Right lobe of liver (tissue), 6 donors: ENCODE measurements around the gene EIF3B. TPM values are rescaled to one million over a fixed set of nuclear protein-coding genes. Genes with fewer than 3 reads are reported as not detected.

ENCODE experiments used
- ATAC-seq, 4 donors: fragments of 200-7000 bp; cut with Tn5 transposase; one replicate each; pipeline ENCODE4 v1.9.1; 2020; ENCODE audit warnings: mild to moderate bottlenecking in 4 of 4, moderate library complexity in 4 of 4
- DNase-seq, 3 donors: peaks; one replicate each; pipeline ENCODE4 v3.0.0-alpha.2; 2020
- H3K27ac ChIP-seq, 3 donors: fragments of 200-600 bp; one replicate each; pipeline ENCODE4 v1.8.0; 2022
- H3K27me3 ChIP-seq, 2 donors: fragments of 200-600 bp; one replicate each; pipeline ENCODE4 v1.8.0; 2022
- H3K36me3 ChIP-seq, 4 donors: fragments of 200-600 bp; sonication (generic) in 1 of 4; one replicate each; pipeline versions ENCODE4 v1.5.1 to v1.8.0; 2017 to 2022; ENCODE audit warnings: control low read depth in 1 of 4
- H3K4me1 ChIP-seq, 4 donors: fragments of 200-600 bp; sonication (generic) in 1 of 4; one replicate each; pipeline versions ENCODE4 v1.5.1 to v1.8.0; 2017 to 2022; ENCODE audit warnings: control low read depth in 1 of 4
- H3K4me3 ChIP-seq, 3 donors: fragments of 200-600 bp; one replicate each; pipeline ENCODE4 v1.8.0; 2022
- H3K9me3 ChIP-seq, 4 donors: fragments of 200-600 bp; sonication (generic) in 1 of 4; one replicate each; pipeline versions ENCODE4 v1.5.1 to v1.8.0; 2017 to 2022; ENCODE audit warnings: control low read depth in 1 of 4
- POLR2A ChIP-seq: fragments of 450-650 bp; IDR thresholded peaks from one replicate; pipeline ENCODE4 v1.6.1; 2017; ENCODE audit warnings: antibody characterized with exemption, mild to moderate bottlenecking
- WGBS: methylation state at CpG from one replicate; pipeline ENCODE4 v1.1.6; 2018; ENCODE audit warnings: low coverage, low lambda C conversion rate; ENCODE audit not compliant: insufficient coverage; ENCODE audit errors: missing lambda C conversion rate; 5-methylcytosine and 5-hydroxymethylcytosine counted together
- intact Hi-C, 2 donors: fragments of 100-400 bp; cut with DNase I; formaldehyde crosslinking; loops; one replicate each; pipeline versions ENCODE4 v1.11.2 to v1.14.1; 2022
- small RNA-seq, 2 experiments: library from RNA; depleted of rRNA; stranded (forward); fragments of <200 nt; gene quantifications; one replicate each; pipeline ENCODE3, GENCODE V24; 2016
- total RNA-seq, 6 experiments: library from RNA; depleted of rRNA in 2 of 6; stranded (reverse); fragments of >200 nt in 2 of 6; fragmentation: NEBNext Ultra II Directional in 3 of 6; extraction: Animal tissue kit (Norgen Biotek cat#: 25700) in 3 of 6; gene quantifications; one replicate each; pipeline versions ENCODE4 v1.1.0 to v1.2.4, GENCODE V29; 2016 to 2023
- TF ChIP-seq, protein P1 (sequence below), 4 donors: fragments of 200-600 bp in 3 of 4; fragments of 450-650 bp in 1 of 4; IDR thresholded peaks; one replicate each; pipeline versions ENCODE4 v1.5.1 to v1.8.0; 2016 to 2022; ENCODE audit warnings: antibody characterized with exemption in 4 of 4, mild to moderate bottlenecking in 2 of 4
- donor health status: DM: no; HTN: yes; CAD: no.
- donor health status: DM: no; HTN: no; CAD: no.
- donor health status: DM: no; HTN: no; CAD: no.
- donor health status: DM: no; HTN: yes; CAD: no.
- donor health status: DM: no; HTN: yes; CAD: no.

The EIF3B gene
- total RNA-seq, 6 experiments from 2014 or later: 61.6 to 93.3 (median 68.3) TPM

DNA sequence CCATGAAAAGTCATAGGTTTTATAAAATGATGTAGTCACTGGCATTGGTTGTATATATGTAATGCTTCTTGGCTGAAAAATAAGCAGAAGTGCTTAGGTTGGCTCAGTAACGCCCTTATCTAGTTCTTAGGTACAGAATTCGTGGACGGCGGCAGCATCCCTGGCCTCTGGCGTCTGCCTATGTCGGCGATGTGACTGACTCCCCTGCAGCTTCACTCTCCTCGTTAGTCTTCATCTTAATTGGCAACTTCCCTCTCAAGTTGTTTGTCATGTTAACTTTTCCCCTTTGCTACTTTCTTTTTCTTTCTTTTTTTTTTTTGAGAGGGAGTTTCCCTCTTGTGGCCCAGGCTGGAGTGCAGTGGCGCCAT is 67.3 kb downstream of the EIF3B start:
- ATAC-seq (no peak), DNase-seq (no peak)
- whole genome bisulfite sequencing: 86% methylated on average over 6 of the region's 9 CpGs
- intact Hi-C loops: no loop called here
- no peaks in the 10 kb centered on the region for H3K4me1 ChIP-seq
- H3K27me3 ChIP-seq: no peaks in the 10 kb centered on the region
- no peak overlapping the region for H3K27ac ChIP-seq
- no peak overlapping the region for H3K4me3 ChIP-seq
- TF ChIP-seq, protein P1, sequence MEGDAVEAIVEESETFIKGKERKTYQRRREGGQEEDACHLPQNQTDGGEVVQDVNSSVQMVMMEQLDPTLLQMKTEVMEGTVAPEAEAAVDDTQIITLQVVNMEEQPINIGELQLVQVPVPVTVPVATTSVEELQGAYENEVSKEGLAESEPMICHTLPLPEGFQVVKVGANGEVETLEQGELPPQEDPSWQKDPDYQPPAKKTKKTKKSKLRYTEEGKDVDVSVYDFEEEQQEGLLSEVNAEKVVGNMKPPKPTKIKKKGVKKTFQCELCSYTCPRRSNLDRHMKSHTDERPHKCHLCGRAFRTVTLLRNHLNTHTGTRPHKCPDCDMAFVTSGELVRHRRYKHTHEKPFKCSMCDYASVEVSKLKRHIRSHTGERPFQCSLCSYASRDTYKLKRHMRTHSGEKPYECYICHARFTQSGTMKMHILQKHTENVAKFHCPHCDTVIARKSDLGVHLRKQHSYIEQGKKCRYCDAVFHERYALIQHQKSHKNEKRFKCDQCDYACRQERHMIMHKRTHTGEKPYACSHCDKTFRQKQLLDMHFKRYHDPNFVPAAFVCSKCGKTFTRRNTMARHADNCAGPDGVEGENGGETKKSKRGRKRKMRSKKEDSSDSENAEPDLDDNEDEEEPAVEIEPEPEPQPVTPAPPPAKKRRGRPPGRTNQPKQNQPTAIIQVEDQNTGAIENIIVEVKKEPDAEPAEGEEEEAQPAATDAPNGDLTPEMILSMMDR (IDR thresholded peaks at IDR 0.05): no peak
- TF ChIP-seq POLR2A: no peak
- H3K9me3 ChIP-seq: no peaks in the 10 kb centered on the region
- H3K36me3 ChIP-seq: no peaks in the 10 kb centered on the region

DNA sequence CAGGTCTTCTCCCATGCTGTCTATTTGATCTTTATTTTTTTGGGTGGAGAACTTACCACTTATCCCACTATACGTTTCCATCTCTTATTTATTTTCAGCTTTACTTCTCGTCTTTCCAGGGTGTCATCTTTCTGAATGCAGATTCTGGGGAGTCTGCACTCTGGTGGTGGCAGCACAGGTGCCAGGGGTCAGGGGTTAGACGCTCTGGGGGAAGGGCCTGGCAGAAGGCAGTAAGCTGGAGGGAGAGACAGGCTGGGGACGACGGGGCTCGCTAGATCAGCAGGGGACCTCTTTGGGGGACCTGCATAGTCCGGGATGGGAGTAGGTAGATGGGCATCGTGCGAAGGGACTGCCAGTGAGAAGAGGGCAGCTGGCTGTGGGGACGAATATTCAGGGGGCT is 71.1 kb downstream of the EIF3B start:
- WGBS: 81% methylated on average over 7 of the region's 10 CpGs
- no peaks in the 10 kb centered on the region for H3K36me3 ChIP-seq
- no peaks in the 10 kb centered on the region for H3K4me1 ChIP-seq
- TF ChIP-seq POLR2A: no peak
- TF ChIP-seq, protein P1 (IDR thresholded peaks at IDR 0.05): no peak
- DNase-seq: no peak
- no peaks in the 10 kb centered on the region for H3K9me3 ChIP-seq
- peak in 1 of 4 donors; percentile 16 for ATAC-seq
- intact Hi-C loops: no loop called here
- no peaks in the 10 kb centered on the region for H3K27me3 ChIP-seq
- no peak overlapping the region for H3K27ac ChIP-seq
- H3K4me3 ChIP-seq: no peak overlapping the region

Small RNA genes within 50 kb of the gene (small RNA-seq; reads per million reads assigned to genes)
- 0 reads per million in 2 experiments for gene AC004840.2

Other genes with a start within 250 kb of the EIF3B start
- gene MAD1L1, start 121.9 kb upstream of the EIF3B start, total RNA-seq: 10 to 100 TPM; 15.1 to 37.4 (median 20.5) TPM
- 10 to 100 TPM in 4 of 6 experiments, 1 to 10 TPM in 2; 9.5 to 14.6 (median 11.5) TPM for gene MRM2, start 112.6 kb upstream of the EIF3B start, total RNA-seq
- 1 to 10 TPM; 1.6 to 4.1 (median 2.3) TPM for gene NUDT1, start 112.6 kb upstream of the EIF3B start, total RNA-seq
- 10 to 100 TPM in 5 of 6 experiments, 1 to 10 TPM in 1; 9.1 to 26.2 (median 13.0) TPM for gene SNX8, start 40.4 kb upstream of the EIF3B start, total RNA-seq
- gene CHST12, start 48.8 kb downstream of the EIF3B start, total RNA-seq: 1 to 10 TPM; 3.0 to 7.9 (median 5.7) TPM
- not detected for gene GRIFIN, start 121.6 kb downstream of the EIF3B start, total RNA-seq
- gene LFNG, start 164.9 kb downstream of the EIF3B start, total RNA-seq: 1 to 10 TPM; 1.0 to 4.3 (median 1.7) TPM
- gene BRAT1, start 200.7 kb downstream of the EIF3B start, total RNA-seq: 10 to 100 TPM; 11.1 to 25.9 (median 14.8) TPM
- 1 to 10 TPM; 3.7 to 7.0 (median 4.0) TPM for gene IQCE, start 204.2 kb downstream of the EIF3B start, total RNA-seq